Hematopoietic multipotent progenitor cell treated with erythropoietin and hydrocortisone succinate and interleukin-3 and kit ligand, for 4 days (in vitro differentiated cells): ENCODE results near the gene DNAH3.
A peak's percentile ranks its signal among the peaks of the same experiment; 100 is the strongest.
"Not testable (repeated sequence)": the region's sequence is repeated elsewhere in the genome, so short reads cannot be mapped to it uniquely, and the experiment has no call there.

Source experiments
- DNase-seq: peaks from one replicate; pipeline ENCODE4 v3.0.0-alpha.2; 2015

Gene DNAH3

GRCh38 chr16:21166561-21166961, 15.9 kb upstream of the DNAH3 start:
- no peak for DNase-seq

GRCh38 chr16:21164521-21165168, 14.0 kb upstream of the DNAH3 start:
- no peak for DNase-seq

- DNase-seq, result no peak
These were observed 12.9 kb upstream of the DNAH3 start for GRCh38 chr16:21163576-21163975.

- DNase-seq, result no peak
These were observed 12.1 kb upstream of the DNAH3 start for GRCh38 chr16:21162661-21163151.

- no peak for DNase-seq
These were observed 10.6 kb upstream of the DNAH3 start for GRCh38 chr16:21161211-21161610.

- no peak for DNase-seq
These were observed 9.6 kb upstream of the DNAH3 start for GRCh38 chr16:21160276-21160675.

- DNase-seq, result peak; percentile 39
These were observed 8.8 kb upstream of the DNAH3 start for GRCh38 chr16:21159281-21159951.

GRCh38 chr16:21158208-21159110, 7.8 kb upstream of the DNAH3 start, which contains the start of gene LDAF1:
TSS of gene LDAF1 (plus strand) at chr16:21158674. CDS start at chr16:21161183, 2,509 bp downstream.
- peak; percentile 94 for DNase-seq

- DNase-seq, result no peak
These were observed 7.0 kb upstream of the DNAH3 start for GRCh38 chr16:21157632-21158031.

GRCh38 chr16:21156767-21157467, 6.3 kb upstream of the DNAH3 start:
- DNase-seq, result peak; percentile 55

GRCh38 chr16:21156011-21156410, 5.4 kb upstream of the DNAH3 start:
- not testable (repeated sequence) for DNase-seq

- not testable (repeated sequence) for DNase-seq
These were observed 2.6 kb upstream of the DNAH3 start for GRCh38 chr16:21153124-21153729.

GRCh38 chr16:21152160-21153030, 1.7 kb upstream of the DNAH3 start:
- DNase-seq, result not testable (repeated sequence)

GRCh38 chr16:21145738-21146137, 4.9 kb downstream of the DNAH3 start:
- DNase-seq, result no peak

GRCh38 chr16:21134053-21134452, 16.6 kb downstream of the DNAH3 start:
- DNase-seq, result no peak

GRCh38 chr16:21130811-21131210, 19.8 kb downstream of the DNAH3 start:
- no peak for DNase-seq

GRCh38 chr16:21128991-21129390, 21.7 kb downstream of the DNAH3 start:
- no peak for DNase-seq

GRCh38 chr16:21126518-21126917, 24.1 kb downstream of the DNAH3 start:
- no peak for DNase-seq

- DNase-seq, result no peak
These were observed 25.5 kb downstream of the DNAH3 start for GRCh38 chr16:21125191-21125590.

- DNase-seq, result no peak
These were observed 29.6 kb downstream of the DNAH3 start for GRCh38 chr16:21120976-21121520.

GRCh38 chr16:21117567-21117966, 33.1 kb downstream of the DNAH3 start:
- no peak for DNase-seq
